ENCODE measurements around the gene TEX35.

TEX35 gene

GRCh38 chr1:178512566-178513277 lies at the start of gene TEX35:
Gene TEX35, plus strand, starts transcription at chr1:178513109. Its CDS starts 80 bp downstream, at chr1:178513189.
- no peak for DNase-seq

- no peak for DNase-seq
Measured at GRCh38 chr1:178464141-178464540, 48.8 kb upstream of the TEX35 start.

GRCh38 chr1:178464566-178464965 lies 48.3 kb upstream of the TEX35 start:
- DNase-seq = no peak

- no peak for DNase-seq
Measured at GRCh38 chr1:178465011-178465410, 47.9 kb upstream of the TEX35 start.

GRCh38 chr1:178467837-178468236 lies 45.1 kb upstream of the TEX35 start:
- DNase-seq = no peak

- DNase-seq = peak; percentile 4
Measured at GRCh38 chr1:178470411-178470960, 42.4 kb upstream of the TEX35 start.

GRCh38 chr1:178472531-178472930 lies 40.4 kb upstream of the TEX35 start:
- DNase-seq = no peak

- DNase-seq = no peak
Measured at GRCh38 chr1:178477373-178477772, 35.5 kb upstream of the TEX35 start.

GRCh38 chr1:178477841-178478240 lies 35.1 kb upstream of the TEX35 start:
- DNase-seq = no peak

GRCh38 chr1:178483251-178483957 lies 29.5 kb upstream of the TEX35 start:
- DNase-seq = no peak

- no peak for DNase-seq
Measured at GRCh38 chr1:178484698-178485225, 28.1 kb upstream of the TEX35 start.

GRCh38 chr1:178485541-178485981 lies 27.3 kb upstream of the TEX35 start:
- DNase-seq = no peak

GRCh38 chr1:178486100-178487069 lies 26.5 kb upstream of the TEX35 start:
- peak; percentile 24 for DNase-seq

- DNase-seq = peak; percentile 45
Measured at GRCh38 chr1:178487070-178487615, 25.8 kb upstream of the TEX35 start.

GRCh38 chr1:178488393-178488792 lies 24.5 kb upstream of the TEX35 start:
- no peak for DNase-seq

- DNase-seq = no peak
Measured at GRCh38 chr1:178489399-178489798, 23.5 kb upstream of the TEX35 start.

GRCh38 chr1:178490136-178490535 lies 22.8 kb upstream of the TEX35 start:
- DNase-seq = no peak

GRCh38 chr1:178490967-178491366 lies 21.9 kb upstream of the TEX35 start:
- no peak for DNase-seq

- DNase-seq = no peak
Measured at GRCh38 chr1:178491721-178492120, 21.2 kb upstream of the TEX35 start.

- DNase-seq = no peak
Measured at GRCh38 chr1:178492341-178492740, 20.6 kb upstream of the TEX35 start.

GRCh38 chr1:178493301-178493741 lies 19.6 kb upstream of the TEX35 start:
- DNase-seq = no peak

- DNase-seq = no peak
Measured at GRCh38 chr1:178494569-178494971, 18.3 kb upstream of the TEX35 start.

Data from eye (tissue), 1 donor.